ENCODE measurements around the gene NCKAP5L. TPM values are rescaled to one million over a fixed set of nuclear protein-coding genes. Genes with fewer than 3 reads are reported as not detected.

The NCKAP5L gene
- total RNA-seq, 1 experiment from 2014 or later: 28.2 TPM

- Histone ChIP-seq H3K4me3 (ENCODE audit: low read depth, low read length, poor library complexity, severe bottlenecking) (no peak overlapping the region), H3K36me3 (ENCODE audit: insufficient read depth, low read length, poor library complexity, severe bottlenecking) (peaks cover 3% of the 10 kb centered on the region), H3K27me3 (replicated peaks; ENCODE audit: insufficient read depth, low read depth, low read length, poor library complexity) (no peaks in the 10 kb centered on the region), H3K4me1 (ENCODE audit: insufficient read depth, low read length, poor library complexity, severe bottlenecking) (no peaks in the 10 kb centered on the region), H3K27ac (ENCODE audit: low read depth, low read length, poor library complexity, severe bottlenecking) (no peak overlapping the region), H3K9me3 (ENCODE audit: low read depth, low read length, poor library complexity, severe bottlenecking) (no peaks in the 10 kb centered on the region)
- ChIA-PET POLR2A (ENCODE audit: low non-redundant PET) (no interaction called here), CTCF (no interaction called here)
- TF ChIP-seq CTCF (conservative IDR thresholded peaks at IDR 0.05; ENCODE audit: low read depth, low read length): no peak
- no peak for TF ChIP-seq EZH2 (IDR thresholded peaks at IDR 0.05; ENCODE audit: borderline replicate concordance, low read depth, low read length, poor library complexity, severe bottlenecking)
- DNase-seq (ENCODE audit: low spot score): no peak
- intact Hi-C loops (cut with micrococcal nuclease; ENCODE audit: unreplicated experiment): no loop called here
- no TSS peak for BruUV-seq (replicated peaks)
These were observed 32.5 kb downstream of the NCKAP5L start for GRCh38 chr12:49795654-49796105.

GRCh38 chr12:49794811-49795653 is 33.2 kb downstream of the NCKAP5L start:
- no peak for TF ChIP-seq EZH2 (IDR thresholded peaks at IDR 0.05; ENCODE audit: borderline replicate concordance, low read depth, low read length, poor library complexity, severe bottlenecking)
- TF ChIP-seq CTCF (conservative IDR thresholded peaks at IDR 0.05; ENCODE audit: low read depth, low read length): no peak
- intact Hi-C loops (cut with micrococcal nuclease; ENCODE audit: unreplicated experiment): no loop called here
- DNase-seq (ENCODE audit: low spot score): no peak
- no TSS peak for BruUV-seq (replicated peaks)
- Histone ChIP-seq H3K4me1 (ENCODE audit: insufficient read depth, low read length, poor library complexity, severe bottlenecking) (no peaks in the 10 kb centered on the region), H3K27ac (ENCODE audit: low read depth, low read length, poor library complexity, severe bottlenecking) (no peak overlapping the region), H3K27me3 (replicated peaks; ENCODE audit: insufficient read depth, low read depth, low read length, poor library complexity) (no peaks in the 10 kb centered on the region), H3K4me3 (ENCODE audit: low read depth, low read length, poor library complexity, severe bottlenecking) (no peak overlapping the region), H3K36me3 (ENCODE audit: insufficient read depth, low read length, poor library complexity, severe bottlenecking) (peaks cover 3% of the 10 kb centered on the region), H3K9me3 (ENCODE audit: low read depth, low read length, poor library complexity, severe bottlenecking) (no peaks in the 10 kb centered on the region)
- ChIA-PET POLR2A (ENCODE audit: low non-redundant PET) (no interaction called here), CTCF (no interaction called here)

- Histone ChIP-seq H3K9me3 (ENCODE audit: low read depth, low read length, poor library complexity, severe bottlenecking) (no peaks in the 10 kb centered on the region), H3K36me3 (ENCODE audit: insufficient read depth, low read length, poor library complexity, severe bottlenecking) (peaks cover 3% of the 10 kb centered on the region), H3K4me1 (ENCODE audit: insufficient read depth, low read length, poor library complexity, severe bottlenecking) (no peaks in the 10 kb centered on the region), H3K27me3 (replicated peaks; ENCODE audit: insufficient read depth, low read depth, low read length, poor library complexity) (no peaks in the 10 kb centered on the region), H3K27ac (ENCODE audit: low read depth, low read length, poor library complexity, severe bottlenecking) (no peak overlapping the region), H3K4me3 (ENCODE audit: low read depth, low read length, poor library complexity, severe bottlenecking) (no peak overlapping the region)
- intact Hi-C loops (cut with micrococcal nuclease; ENCODE audit: unreplicated experiment): no loop called here
- DNase-seq (ENCODE audit: low spot score): no peak
- BruUV-seq (replicated peaks): no TSS peak
- POLR2A ChIA-PET (ENCODE audit: low non-redundant PET): no interaction called here
- TF ChIP-seq CTCF (conservative IDR thresholded peaks at IDR 0.05; ENCODE audit: low read depth, low read length) (no peak), EZH2 (IDR thresholded peaks at IDR 0.05; ENCODE audit: borderline replicate concordance, low read depth, low read length, poor library complexity, severe bottlenecking) (no peak)
- CTCF ChIA-PET: no interaction called here
These were observed 34.2 kb downstream of the NCKAP5L start for GRCh38 chr12:49794021-49794420.
